Fibroblast of pulmonary artery (primary cell): ENCODE data around the gene OCLN.
"Not testable (repeated sequence)": the region's sequence is repeated elsewhere in the genome, so short reads cannot be mapped to it uniquely, and the experiment has no call there.

Experiments used
- DNase-seq: peaks from one replicate; pipeline ENCODE4 v3.0.0-alpha.2; 2010; ENCODE audit warnings: low read depth
- H3K4me3 ChIP-seq: replicated peaks from 2 replicates; pipeline ENCODE4 v1.5.1; 2011; ENCODE audit warnings: low read depth, mild to moderate bottlenecking, control low read depth, low read length, moderate library complexity

Gene OCLN

GRCh38 chr5:69601947-69602346 is 109.4 kb downstream of the OCLN start:
- not testable (repeated sequence) for DNase-seq, H3K4me3 ChIP-seq

- not testable (repeated sequence) for DNase-seq, H3K4me3 ChIP-seq
These were observed 114.2 kb downstream of the OCLN start for GRCh38 chr5:69606839-69607238.
